Jurkat, Clone E6-1 (cell line): ENCODE results near the gene GPT2.
A peak's percentile ranks its signal among the peaks of the same experiment; 100 is the strongest.
"Not testable (repeated sequence)": the region's sequence is repeated elsewhere in the genome, so short reads cannot be mapped to it uniquely, and the experiment has no call there.

Experiments used
- DNase-seq: peaks from one replicate; pipeline ENCODE4 v3.0.0-alpha.2; 2011; ENCODE audit warnings: low read depth, low spot score
- H3K4me3 ChIP-seq: 2 replicates; pipeline ENCODE4 v1.5.1; 2011; ENCODE audit warnings: mild to moderate bottlenecking, low read length, control low read depth, moderate library complexity

The GPT2 gene

GRCh38 chr16:46859719-46860152 lies 24.4 kb upstream of the GPT2 start:
- H3K4me3 ChIP-seq: no peak overlapping the region
- DNase-seq: no peak

GRCh38 chr16:46862555-46863447 lies 21.4 kb upstream of the GPT2 start:
- no peak overlapping the region for H3K4me3 ChIP-seq
- DNase-seq: no peak

- DNase-seq: no peak
- no peak overlapping the region for H3K4me3 ChIP-seq
Observed at GRCh38 chr16:46866286-46866685, 17.9 kb upstream of the GPT2 start.

- DNase-seq: not testable (repeated sequence)
Observed at GRCh38 chr16:46867486-46867885, 16.7 kb upstream of the GPT2 start.

GRCh38 chr16:46868891-46869290 lies 15.3 kb upstream of the GPT2 start:
- H3K4me3 ChIP-seq, DNase-seq: not testable (repeated sequence)

More at GRCh38 chr16:46867486-46867885, 16.7 kb upstream of the GPT2 start:
- H3K4me3 ChIP-seq: not testable (repeated sequence)

GRCh38 chr16:46871597-46871996 lies 12.6 kb upstream of the GPT2 start:
- DNase-seq: no peak
- H3K4me3 ChIP-seq: no peak overlapping the region

GRCh38 chr16:46873201-46873600 lies 11.0 kb upstream of the GPT2 start:
- no peak for DNase-seq

GRCh38 chr16:46875243-46875642 lies 8.9 kb upstream of the GPT2 start:
- no peak for DNase-seq
- H3K4me3 ChIP-seq: no peak overlapping the region

More at GRCh38 chr16:46873201-46873600, 11.0 kb upstream of the GPT2 start:
- H3K4me3 ChIP-seq: no peak overlapping the region

GRCh38 chr16:46882304-46882939 lies 1.7 kb upstream of the GPT2 start:
- H3K4me3 ChIP-seq: no peak overlapping the region
- DNase-seq: no peak

- H3K4me3 ChIP-seq: no peak overlapping the region
- DNase-seq: no peak
Observed at GRCh38 chr16:46882940-46883307, 1.2 kb upstream of the GPT2 start.

GRCh38 chr16:46883353-46883689 lies 841 bp upstream of the GPT2 start:
- H3K4me3 ChIP-seq: peak overlapping the region; percentile 60
- no peak for DNase-seq

GRCh38 chr16:46884513-46885293 lies 541 bp downstream of the GPT2 start:
- no peak for DNase-seq
- H3K4me3 ChIP-seq: peak overlapping the region; percentile 60

- no peak overlapping the region for H3K4me3 ChIP-seq
- no peak for DNase-seq
Observed at GRCh38 chr16:46885960-46886763, 2.0 kb downstream of the GPT2 start.

- H3K4me3 ChIP-seq: no peak overlapping the region
- DNase-seq: no peak
Observed at GRCh38 chr16:46886764-46887523, 2.8 kb downstream of the GPT2 start.

- H3K4me3 ChIP-seq: no peak overlapping the region
- DNase-seq: no peak
Observed at GRCh38 chr16:46887524-46887854, 3.3 kb downstream of the GPT2 start.

GRCh38 chr16:46889245-46889941 lies 5.2 kb downstream of the GPT2 start:
- DNase-seq: no peak
- no peak overlapping the region for H3K4me3 ChIP-seq

GRCh38 chr16:46889942-46890300 lies 5.8 kb downstream of the GPT2 start:
- no peak overlapping the region for H3K4me3 ChIP-seq

GRCh38 chr16:46891910-46892309 lies 7.7 kb downstream of the GPT2 start:
- H3K4me3 ChIP-seq: no peak overlapping the region
- DNase-seq: no peak

More at GRCh38 chr16:46889942-46890300, 5.8 kb downstream of the GPT2 start:
- no peak for DNase-seq
